UCSD-AML1 (cell line): ENCODE results near the gene RBM33.

Experiments used
- DNase-seq: peaks from one replicate; lab custom pipeline; 2025; ENCODE audit not compliant: unreplicated experiment; lab: John Stamatoyannopoulos, UW

RBM33 gene

DNA sequence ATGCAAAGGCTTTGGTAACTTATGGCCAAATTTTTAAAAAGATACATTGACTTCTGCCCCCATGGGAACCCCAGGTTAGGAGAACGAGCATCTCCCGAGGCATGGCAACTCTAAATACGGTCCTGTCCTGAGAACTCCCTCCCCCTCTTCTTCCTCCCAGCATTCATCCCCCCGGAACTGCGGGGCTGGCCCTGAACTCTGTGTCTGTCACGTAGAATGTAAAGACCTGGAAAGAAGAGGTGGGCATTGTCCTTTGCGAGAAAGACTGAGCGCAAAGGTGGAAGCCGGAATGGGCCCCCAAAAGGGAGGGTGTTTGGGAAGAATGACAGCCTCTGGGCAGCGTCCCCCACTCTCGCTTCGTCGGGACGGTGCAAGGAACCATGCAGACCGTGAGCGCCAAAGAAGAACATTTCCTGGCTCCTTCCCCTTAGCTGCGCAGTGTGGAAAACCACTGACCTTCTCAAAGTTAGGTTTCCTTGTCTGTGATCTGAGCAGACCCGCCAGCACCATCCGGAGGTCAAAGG, 146.8 kb downstream of the RBM33 start:
- no peak for DNase-seq

DNA sequence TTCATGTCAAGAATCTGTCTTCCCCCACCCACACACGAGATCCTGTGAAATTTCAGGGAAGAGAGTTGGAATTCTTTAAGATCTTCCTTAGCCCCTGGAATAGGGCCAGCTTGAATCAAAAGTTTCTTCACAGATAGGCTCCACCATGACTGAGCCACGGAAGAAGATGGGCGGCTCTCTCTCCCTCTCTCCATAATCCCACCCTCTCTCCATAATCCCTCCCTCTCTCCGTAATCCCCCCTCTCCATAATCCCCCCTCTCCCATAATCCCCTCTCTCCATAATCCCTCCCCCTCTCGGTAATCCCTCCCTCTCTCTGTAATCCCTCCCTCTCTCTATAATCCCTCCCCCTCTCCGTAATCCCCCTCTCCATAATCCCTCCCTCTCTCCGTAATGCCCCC, 147.4 kb downstream of the RBM33 start:
- no peak for DNase-seq

DNA sequence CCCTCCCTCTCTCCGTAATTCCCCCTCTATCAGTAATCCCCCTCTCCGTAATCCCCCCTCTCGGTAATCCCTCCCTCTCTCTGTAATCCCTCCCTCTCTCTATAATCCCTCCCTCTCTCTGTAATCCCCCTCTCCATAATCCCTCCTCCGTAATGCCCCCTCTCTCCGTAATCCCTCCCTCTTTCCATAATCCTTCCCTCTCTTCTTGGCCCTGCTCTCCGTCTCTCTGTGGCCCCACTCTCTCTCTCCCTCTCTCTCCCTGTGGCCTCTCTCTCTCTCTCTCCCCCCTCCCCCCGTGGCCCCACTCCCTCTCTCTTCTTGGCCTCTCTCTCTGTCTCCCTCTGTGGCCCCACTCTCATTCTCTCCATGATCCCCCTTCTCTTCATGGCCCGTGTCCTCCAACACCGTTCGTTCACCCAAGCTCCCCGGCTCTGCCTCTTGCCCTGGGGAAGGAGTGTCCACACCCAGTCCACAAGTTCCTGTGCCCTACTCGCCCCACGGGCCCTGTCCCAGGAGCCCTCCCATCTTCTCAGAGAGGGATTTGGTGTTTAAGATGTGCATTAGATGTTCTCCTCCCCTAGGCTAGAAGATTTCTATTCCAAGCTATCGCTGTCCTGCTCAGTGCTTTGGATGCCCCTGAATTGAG, 148.0 kb downstream of the RBM33 start:
- DNase-seq = no peak

DNA sequence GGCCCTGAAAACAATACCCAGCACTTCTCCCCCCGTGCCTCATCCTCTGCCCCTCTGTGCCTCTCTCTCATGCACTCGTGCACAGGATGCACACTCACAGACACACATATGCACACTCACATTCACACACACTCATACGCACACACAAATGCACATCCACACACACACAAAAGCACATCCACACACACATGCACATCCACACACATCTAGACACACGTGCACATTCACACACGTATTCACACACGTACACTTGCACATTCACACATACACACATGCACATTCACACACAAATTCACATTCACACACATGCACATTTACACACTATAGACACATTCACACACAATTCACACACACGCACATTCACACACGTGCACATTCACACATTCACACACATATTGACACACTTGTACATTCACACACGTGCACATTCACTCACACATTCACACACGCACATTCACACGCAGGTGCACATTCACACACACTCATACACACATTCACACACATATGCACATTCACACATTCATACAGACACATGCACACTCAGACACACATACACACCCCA, 148.6 kb downstream of the RBM33 start:
- no peak for DNase-seq

DNA sequence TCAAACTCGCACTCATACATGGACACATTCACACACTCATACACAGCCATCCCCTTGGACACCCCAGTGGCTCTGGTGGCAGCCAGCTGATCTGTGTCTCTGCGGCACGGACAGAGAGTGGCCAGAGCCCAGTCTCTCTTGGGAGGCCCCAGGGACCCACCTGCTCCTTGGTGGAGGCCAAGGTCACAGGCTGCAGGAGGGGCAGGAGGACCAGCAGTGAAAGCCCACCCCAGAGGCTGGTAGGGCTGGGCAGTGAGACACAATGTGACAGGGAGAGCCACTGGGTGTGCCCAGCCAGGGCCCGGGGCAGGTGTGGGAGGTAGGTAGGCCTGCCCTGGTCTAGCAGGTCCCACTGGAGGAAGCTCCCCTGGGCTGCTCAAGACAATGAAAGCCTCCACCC, 149.3 kb downstream of the RBM33 start:
- DNase-seq = no peak

DNA sequence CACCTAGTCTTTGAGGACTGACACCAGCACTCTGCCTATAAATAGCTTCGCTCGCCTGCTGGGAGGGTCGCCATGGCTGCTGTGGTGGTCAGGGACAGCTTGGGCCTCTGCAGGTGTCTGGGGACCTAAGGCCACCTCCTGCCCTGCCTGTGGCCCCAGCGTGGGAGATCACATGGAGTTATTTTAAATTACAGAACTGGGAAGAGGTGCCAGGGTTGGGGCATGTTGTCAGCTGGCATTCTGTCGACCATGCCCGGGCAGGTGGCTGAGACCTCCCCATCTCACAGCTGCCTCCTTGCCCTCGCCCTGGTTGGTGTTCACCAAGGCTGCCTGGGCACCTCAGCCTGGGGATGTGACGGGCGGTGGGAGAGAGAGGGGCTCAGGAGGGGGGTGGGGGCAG, 149.7 kb downstream of the RBM33 start:
- no peak for DNase-seq

DNA sequence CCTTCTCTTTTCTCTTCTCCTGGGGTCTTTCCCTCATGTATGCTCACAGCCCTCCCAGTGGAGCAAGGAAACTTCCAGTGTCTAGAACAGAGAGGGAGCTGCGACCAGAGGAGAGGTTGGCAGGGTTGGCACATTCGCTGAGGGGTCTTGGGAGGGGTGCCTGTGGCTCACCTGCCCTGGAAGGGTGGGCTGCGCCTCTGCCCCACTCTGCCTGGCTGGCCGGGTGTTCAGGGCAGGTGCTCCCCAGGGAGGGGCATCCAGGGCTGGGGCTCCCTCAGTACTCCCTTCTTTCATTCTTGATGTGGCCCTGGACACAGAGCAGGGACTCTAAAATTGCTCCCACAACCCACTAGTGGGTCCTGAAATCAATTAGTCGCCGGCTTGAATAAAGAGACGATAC, 150.9 kb downstream of the RBM33 start:
- DNase-seq = no peak

DNA sequence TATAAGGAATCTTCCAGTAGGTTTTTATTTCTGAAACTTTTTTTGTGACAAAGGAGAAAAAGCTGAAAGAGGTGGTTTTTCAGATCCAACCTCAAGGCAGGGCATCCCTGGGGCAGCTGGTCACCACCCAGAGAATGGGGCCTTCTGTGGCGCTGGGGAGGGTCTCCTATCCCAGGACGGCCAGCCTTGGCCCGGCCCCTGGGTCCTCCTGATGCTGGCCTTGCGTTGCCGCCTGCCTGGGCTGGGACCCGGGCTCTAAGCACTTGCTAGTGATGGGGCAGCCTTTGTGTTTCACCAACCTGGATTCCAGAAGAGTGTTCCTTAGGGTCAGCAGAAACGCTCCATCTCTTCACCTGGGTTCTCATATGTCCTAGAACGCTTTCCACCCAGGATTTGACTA, 151.5 kb downstream of the RBM33 start:
- no peak for DNase-seq

DNA sequence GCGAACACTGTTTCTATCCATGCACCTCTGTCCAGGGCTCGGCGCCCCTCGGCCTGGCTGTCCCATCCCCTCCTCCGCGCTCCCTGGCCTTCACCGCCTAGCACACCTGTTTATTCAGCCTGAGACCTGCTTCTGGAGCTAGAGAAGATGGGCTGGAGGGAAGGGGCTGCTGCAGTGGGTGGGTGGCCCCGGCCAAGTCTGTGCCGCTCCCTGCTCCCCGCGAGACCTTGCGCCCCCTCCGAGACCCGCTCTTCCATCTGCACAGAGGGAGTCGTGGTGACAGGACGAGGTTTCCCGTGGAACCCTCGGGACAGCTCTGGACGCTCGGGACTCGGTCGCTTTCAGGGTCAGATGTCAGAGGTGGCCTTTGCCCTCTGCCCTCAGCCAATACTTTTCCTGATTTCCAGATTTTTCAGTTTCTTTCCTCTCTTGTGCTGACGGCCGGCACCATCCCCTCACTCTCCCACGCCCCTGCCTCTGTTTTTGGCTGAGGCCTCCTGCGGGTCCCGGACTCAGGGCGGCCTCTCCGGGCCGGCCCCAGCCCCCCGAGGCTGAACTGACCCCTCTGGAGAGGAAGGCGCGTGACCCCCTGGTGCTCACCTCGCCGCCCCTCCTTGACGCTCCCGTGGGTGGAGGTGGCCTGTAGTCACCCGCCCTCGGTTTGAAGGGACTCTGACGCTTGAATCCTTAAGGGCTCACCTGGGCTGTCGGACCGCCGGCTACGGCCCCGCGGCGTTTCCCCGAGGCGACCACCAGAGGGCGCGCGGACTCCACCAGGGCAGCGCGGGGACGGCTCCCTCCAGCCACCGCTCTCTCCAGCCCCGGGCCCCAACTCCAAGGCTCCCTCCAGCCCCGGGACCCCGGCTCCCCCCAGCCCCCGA, 152.2 kb downstream of the RBM33 start:
- DNase-seq = peak; percentile 14

DNA sequence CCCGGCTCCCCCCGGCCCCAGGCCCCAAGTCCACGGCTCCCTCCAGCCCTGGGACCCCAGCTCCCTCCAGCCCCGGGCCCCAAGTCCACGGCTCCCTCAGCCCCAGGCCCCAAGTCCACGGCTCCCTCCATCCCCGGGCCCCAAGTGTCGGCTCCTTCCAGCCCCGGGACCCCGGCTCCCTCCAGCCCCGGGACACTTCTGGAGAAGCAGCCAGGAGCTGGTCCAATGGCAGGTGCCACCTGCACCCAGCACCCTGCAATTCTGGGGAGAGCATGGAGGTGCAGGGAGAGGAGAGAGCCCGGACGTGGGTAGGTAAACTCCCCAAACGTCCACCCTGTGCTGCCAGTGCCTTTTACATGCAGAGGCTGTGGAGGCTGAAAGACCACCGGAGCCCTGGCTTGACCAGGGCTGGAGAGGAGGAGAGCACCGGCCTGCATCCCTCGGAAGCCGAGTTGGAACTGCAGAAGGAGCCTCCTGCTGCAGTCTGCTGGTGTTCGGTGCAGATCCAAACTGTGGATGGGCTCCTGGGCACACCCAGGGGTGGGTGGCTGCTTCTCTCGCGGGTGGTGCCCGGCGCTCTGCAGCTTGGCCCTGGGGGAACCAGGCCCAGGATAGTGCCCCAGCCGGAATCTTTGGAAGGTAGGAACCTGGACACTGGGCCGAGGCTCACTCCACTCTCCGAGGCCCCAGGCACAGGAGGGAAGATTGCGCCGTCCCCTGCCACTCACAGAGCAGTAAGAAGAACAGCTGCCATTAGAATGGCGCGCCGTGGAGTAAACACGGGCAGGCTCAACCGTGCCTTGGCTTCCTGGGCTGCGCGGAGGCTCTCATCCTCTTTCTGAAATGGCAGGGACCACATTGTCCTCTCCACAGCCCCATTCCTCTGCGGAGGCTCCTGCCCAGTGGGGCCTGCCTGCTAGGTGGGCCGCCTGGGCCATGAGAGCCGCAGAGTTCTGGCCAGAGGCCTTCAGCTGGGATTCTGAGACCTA, 153.1 kb downstream of the RBM33 start:
- DNase-seq = no peak

DNA sequence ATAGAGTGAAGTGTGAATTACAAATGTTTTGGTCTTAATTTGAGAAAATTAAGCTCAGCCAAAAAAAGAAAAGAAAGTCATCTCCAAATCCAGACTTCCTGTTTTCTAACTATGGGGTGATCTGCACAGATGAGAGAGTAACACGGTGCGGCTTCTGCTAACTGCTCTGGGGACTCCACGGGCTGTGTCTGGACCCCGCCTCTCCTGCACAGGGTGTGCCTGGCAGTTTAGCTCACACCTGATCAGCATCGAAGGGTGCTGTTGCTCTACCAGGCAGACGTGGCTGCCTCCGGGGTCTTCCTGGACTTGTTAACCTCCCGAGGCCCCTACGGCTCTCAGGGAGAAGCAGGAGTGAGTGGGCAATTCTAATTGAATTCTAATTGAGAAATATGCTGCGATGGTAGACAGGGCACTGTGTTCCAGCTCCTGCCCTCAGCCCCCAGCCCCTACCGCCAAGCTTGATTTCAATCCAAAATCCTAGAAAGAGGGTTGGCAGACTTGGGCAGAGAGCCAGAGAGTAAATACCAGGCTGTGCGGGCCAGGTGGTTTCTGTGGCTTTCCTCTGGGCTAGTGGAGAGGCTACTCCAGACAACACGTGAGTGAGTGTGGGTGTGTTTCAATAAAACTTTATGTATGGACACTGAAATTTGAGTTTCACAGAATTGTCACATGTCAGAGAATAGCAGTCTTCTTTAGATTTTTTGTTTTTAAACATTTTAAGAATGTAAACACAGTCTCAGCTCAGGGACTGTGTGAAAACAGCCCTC, 154.4 kb downstream of the RBM33 start:
- DNase-seq = peak; percentile 14

DNA sequence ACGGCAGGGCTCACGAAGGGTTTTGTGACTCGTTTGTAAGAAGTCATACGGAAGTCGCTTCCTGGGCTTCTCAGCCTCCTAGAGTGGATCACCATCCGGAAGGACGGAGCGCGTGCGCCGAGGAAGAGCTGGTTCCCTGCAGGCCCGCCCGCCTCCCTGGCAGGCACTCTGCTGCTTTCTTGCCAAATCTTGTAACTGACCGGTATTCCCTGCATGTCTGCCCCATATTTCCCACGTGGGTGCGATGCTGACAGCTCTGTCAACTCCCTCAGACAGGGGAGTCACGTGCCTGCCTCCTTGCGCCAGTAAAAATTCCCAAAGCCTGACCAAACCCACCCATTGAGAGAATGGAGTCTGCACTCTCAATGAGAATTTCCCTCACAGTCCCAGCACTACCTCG, 155.1 kb downstream of the RBM33 start:
- DNase-seq = no peak

DNA sequence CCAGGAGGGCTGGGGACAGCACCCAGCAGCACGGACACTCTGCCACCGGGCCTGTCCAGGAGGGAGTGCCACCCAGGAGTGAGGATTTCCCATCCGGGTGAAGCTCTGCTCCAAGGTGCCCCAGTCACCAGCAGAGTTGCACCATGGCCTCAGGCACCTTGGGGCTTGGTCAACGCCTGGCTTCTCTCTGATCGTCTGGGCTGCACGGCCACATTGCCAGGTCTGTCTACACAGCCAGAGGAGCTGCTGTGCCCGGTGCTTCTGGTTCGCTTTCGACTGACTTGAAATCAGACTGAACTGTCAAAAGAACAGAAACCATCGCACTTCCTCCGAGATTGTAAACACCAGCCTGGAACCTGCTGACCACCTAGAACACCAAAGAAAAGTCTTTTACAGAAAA, 155.8 kb downstream of the RBM33 start:
- DNase-seq = no peak

DNA sequence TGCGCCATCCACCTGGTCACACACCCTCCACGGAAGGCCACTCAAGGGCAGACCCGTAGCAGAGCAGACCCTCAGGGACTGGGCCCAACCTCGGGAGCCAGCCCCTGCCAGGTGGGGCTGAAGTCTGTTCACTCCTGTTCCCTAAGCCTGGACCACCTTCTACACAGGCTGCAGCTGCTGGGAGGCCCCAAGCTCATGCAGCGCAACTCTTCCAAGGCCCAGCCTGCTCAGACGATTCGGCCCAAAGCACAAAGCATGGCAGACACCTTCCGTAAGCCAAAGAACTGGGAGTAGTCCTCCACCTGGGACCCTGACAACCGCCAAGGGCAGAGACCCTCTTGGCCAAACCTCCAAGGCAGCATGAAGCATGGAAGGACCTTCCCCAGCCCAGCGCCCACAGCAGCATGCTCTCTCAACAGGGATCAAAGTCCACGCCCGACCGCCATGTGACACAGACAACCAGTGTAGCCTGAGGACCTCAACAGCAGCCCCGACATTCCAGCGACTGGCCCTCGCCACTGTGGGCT, 156.3 kb downstream of the RBM33 start:
- DNase-seq = no peak

DNA sequence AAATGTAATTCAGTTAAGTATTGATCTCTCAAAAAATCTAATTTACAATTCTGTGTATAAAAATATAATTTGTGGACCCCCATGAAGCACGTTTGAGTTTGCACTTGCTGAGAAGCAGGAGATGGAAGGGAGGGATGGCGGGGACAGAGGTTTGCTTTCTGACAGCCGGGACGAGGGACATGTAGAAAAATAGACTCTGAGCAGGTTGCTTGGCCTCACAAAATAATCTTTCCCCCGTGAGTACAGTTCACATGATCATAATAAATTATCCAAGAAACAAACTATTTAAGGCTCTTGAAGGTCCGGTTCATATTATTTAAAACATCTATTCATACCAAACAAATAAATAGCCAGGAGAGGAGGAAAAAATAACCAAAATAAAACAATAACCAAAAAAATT, 157.8 kb downstream of the RBM33 start:
- no peak for DNase-seq

DNA sequence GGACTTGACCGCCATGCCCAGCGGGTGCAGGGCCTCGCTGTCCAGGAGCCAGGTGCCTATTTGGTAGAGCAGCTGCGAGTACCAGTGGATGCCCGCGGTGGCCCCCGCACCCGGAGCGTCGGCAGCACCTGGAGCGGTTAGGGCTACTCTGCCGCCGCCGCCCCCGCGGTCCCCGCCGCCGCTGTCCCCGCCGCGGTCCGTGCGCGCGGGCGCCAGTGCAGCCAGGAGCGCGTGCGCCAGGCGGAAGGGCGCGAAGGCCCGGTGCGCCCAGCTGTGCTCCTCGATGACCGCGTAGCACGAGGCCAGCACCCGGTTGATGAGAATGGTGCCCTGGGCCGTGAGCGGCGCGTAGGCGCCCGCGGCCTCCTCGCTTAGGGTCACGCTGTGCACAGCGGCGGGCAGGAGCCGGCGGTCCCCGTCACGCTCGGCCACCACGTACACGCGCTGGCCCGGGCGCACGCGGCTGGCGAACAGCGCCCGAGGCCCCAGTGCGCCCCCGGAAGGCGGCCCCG, 158.5 kb downstream of the RBM33 start:
- no peak for DNase-seq

DNA sequence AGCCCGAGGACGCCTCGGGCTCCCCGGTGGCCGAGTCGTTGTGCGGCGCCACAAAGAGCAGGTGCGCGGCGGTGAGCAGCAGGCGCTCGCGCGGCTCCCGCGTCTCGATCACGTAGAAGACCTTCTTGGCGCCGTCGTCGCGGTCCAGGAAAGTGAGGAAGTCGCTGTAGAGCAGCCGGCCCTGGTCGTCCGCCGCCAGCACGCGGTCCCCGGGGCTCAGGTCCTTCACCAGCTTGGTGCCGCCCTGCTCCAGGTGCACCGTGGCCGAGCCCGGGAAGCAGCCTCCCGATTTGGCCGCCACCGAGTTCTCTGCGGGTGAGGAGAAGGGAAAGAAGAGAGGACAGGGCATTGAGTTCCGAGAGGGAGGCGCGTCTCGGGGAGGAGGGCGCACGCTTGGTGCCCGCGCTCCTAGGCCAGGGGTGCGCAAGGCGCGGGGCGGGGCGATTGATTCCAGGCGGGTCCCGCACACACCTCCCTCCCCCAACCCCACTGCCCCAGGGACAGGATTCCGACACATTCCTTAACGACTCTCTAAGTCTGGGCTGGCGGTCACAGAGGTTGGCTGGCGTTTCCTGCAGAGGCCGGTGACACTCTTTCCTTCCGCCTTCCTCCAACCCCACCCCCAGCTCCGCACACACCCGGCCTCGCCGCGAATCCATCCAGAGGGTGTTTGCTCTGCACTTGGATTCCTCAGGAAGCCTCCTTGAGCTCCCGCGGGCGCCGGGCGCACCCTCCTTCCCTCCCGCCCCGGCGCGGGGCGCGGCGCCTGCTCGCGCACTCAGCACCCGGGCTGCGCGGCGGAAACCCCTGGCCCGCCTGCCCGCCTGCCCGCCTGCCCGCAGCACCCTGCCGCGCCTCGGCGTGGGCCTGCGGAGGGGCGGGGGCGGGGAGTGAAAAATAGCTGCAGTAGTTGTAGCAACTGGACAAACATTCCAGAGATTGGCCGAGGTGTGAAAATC, 159.2 kb downstream of the RBM33 start:
- peak; percentile 63 for DNase-seq

DNA sequence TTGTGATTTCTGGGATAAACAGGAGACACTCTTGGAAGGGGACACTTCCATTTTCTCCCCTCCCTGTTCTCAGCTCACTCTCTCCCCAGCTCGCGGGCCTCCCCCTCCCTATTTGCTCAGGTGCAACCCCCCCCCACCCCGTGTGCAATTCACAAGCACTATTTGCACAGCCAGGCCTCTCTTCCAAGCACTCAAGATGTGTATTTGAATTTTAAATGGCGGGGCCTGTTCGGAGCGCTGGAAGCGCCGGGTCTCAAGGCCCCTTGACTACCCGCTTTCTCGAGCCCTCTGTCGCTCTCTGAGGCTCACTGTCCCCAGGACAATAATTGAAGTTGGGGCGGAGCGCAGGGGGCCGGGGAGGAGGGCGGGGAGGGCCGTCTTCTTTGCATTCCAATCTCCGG, 160.0 kb downstream of the RBM33 start:
- no peak for DNase-seq
